Occipital lobe (tissue), 2 donors: ENCODE data around the gene CDK6. TPM values are rescaled to one million over a fixed set of nuclear protein-coding genes. Genes with fewer than 3 reads are reported as not detected.
"Not testable (repeated sequence)": the region's sequence is repeated elsewhere in the genome, so short reads cannot be mapped to it uniquely, and the experiment has no call there.

Experiments used
- DNase-seq: peaks from one replicate; lab custom pipeline; 2025; lab: John Stamatoyannopoulos, UW
- total RNA-seq: library from RNA; depleted of rRNA; stranded (reverse); fragments of >200 nt; gene quantifications from one replicate; pipeline ENCODE4 v1.2.3, GENCODE V29; 2014

The CDK6 gene
- total RNA-seq, 1 donor from 2014 or later = 11.1 TPM

GRCh38 chr7:92629779-92630178 lies 206.6 kb downstream of the CDK6 start:
- DNase-seq = no peak

- no peak for DNase-seq
These were observed 208.4 kb downstream of the CDK6 start for GRCh38 chr7:92627956-92628355.

- no peak for DNase-seq
These were observed 210.0 kb downstream of the CDK6 start for GRCh38 chr7:92626281-92626809.

- DNase-seq = no peak
These were observed 210.8 kb downstream of the CDK6 start for GRCh38 chr7:92625617-92626016.

- DNase-seq = no peak
These were observed 211.9 kb downstream of the CDK6 start for GRCh38 chr7:92624298-92624996.

GRCh38 chr7:92623544-92623943 lies 212.8 kb downstream of the CDK6 start:
- no peak for DNase-seq

- no peak for DNase-seq
These were observed 213.7 kb downstream of the CDK6 start for GRCh38 chr7:92622685-92623084.

GRCh38 chr7:92622030-92622429 lies 214.3 kb downstream of the CDK6 start:
- DNase-seq = no peak

- DNase-seq = no peak
These were observed 214.8 kb downstream of the CDK6 start for GRCh38 chr7:92621561-92622023.

- peak; percentile 30 for DNase-seq
These were observed 215.3 kb downstream of the CDK6 start for GRCh38 chr7:92621026-92621540.

- DNase-seq = no peak
These were observed 220.5 kb downstream of the CDK6 start for GRCh38 chr7:92615861-92616260.

- DNase-seq = peak; percentile 53
These were observed 221.7 kb downstream of the CDK6 start for GRCh38 chr7:92614660-92615174.

GRCh38 chr7:92613720-92614119 lies 222.7 kb downstream of the CDK6 start:
- no peak for DNase-seq

GRCh38 chr7:92613214-92613613 lies 223.2 kb downstream of the CDK6 start:
- DNase-seq = no peak

GRCh38 chr7:92612501-92612900 lies 223.9 kb downstream of the CDK6 start:
- no peak for DNase-seq

- DNase-seq = no peak
These were observed 224.6 kb downstream of the CDK6 start for GRCh38 chr7:92611735-92612134.

GRCh38 chr7:92609921-92610518 lies 226.4 kb downstream of the CDK6 start:
- no peak for DNase-seq

GRCh38 chr7:92608380-92609322 lies 227.7 kb downstream of the CDK6 start:
- peak; percentile 7 for DNase-seq

GRCh38 chr7:92606985-92607384 lies 229.4 kb downstream of the CDK6 start:
- DNase-seq = no peak

- DNase-seq = not testable (repeated sequence)
These were observed 231.9 kb downstream of the CDK6 start for GRCh38 chr7:92604517-92604916.

- no peak for DNase-seq
These were observed 233.3 kb downstream of the CDK6 start for GRCh38 chr7:92603089-92603445.
